Measurements from ENCODE around the gene HEG1.
A peak's percentile ranks its signal among the peaks of the same experiment; 100 is the strongest.

The HEG1 gene

GRCh38 chr3:124974691-124975090 is 81.1 kb downstream of the HEG1 start:
- Histone ChIP-seq H3K9ac (ENCODE audit: low read length) (no peak overlapping the region), H3K4me1 (ENCODE audit: low read length) (peaks cover 8% of the 10 kb centered on the region), H2AFZ (ENCODE audit: low read length) (no peak overlapping the region), H3K79me2 (ENCODE audit: low read length) (no peaks in the 10 kb centered on the region), H3K9me3 (replicated peaks; ENCODE audit: insufficient read depth, low read length) (no peaks in the 10 kb centered on the region), H3K36me3 (replicated peaks; ENCODE audit: insufficient read depth, low read length) (no peaks in the 10 kb centered on the region), H3K27ac (ENCODE audit: low read length) (no peak overlapping the region), H3K4me2 (ENCODE audit: low read depth, low read length) (no peak overlapping the region), H3K27me3 (replicated peaks; ENCODE audit: insufficient read depth, low read length) (no peaks in the 10 kb centered on the region), H3F3A (ENCODE audit: insufficient read depth, low read length) (no peaks in the 10 kb centered on the region), H3K9me2 (replicated peaks; ENCODE audit: insufficient read depth, low read length) (no peaks in the 10 kb centered on the region), H4K20me1 (ENCODE audit: insufficient read depth, low read length) (no peaks in the 10 kb centered on the region), H3K4me3 (ENCODE audit: low read length) (no peak overlapping the region)
- DNase-seq, result no peak
- TF ChIP-seq EZH2 (optimal IDR thresholded peaks at IDR 0.05; ENCODE audit: low read depth, low read length) (no peak), CTCF (IDR thresholded peaks at IDR 0.05; ENCODE audit: low read length) (no peak), EZH2phosphoT487 (IDR thresholded peaks at IDR 0.05; ENCODE audit: low read length) (no peak)

GRCh38 chr3:124973290-124973689 is 82.5 kb downstream of the HEG1 start:
- H3K36me3 ChIP-seq (replicated peaks; ENCODE audit: insufficient read depth, low read length), result no peaks in the 10 kb centered on the region
- H3F3A ChIP-seq (ENCODE audit: insufficient read depth, low read length), result no peaks in the 10 kb centered on the region
- no peak overlapping the region for H3K27ac ChIP-seq (ENCODE audit: low read length)
- no peaks in the 10 kb centered on the region for H3K79me2 ChIP-seq (ENCODE audit: low read length)
- no peaks in the 10 kb centered on the region for H3K9me2 ChIP-seq (replicated peaks; ENCODE audit: insufficient read depth, low read length)
- H3K4me1 ChIP-seq (ENCODE audit: low read length), result peaks cover 8% of the 10 kb centered on the region
- no peak overlapping the region for H2AFZ ChIP-seq (ENCODE audit: low read length)
- no peaks in the 10 kb centered on the region for H3K9me3 ChIP-seq (replicated peaks; ENCODE audit: insufficient read depth, low read length)
- H3K27me3 ChIP-seq (replicated peaks; ENCODE audit: insufficient read depth, low read length), result no peaks in the 10 kb centered on the region
- no peak overlapping the region for H3K9ac ChIP-seq (ENCODE audit: low read length)
- peak overlapping the region; percentile 17; the same call in 1 of the 2 replicates for H3K4me2 ChIP-seq (ENCODE audit: low read depth, low read length)
- no peak overlapping the region for H3K4me3 ChIP-seq (ENCODE audit: low read length)
- no peak for TF ChIP-seq EZH2 (optimal IDR thresholded peaks at IDR 0.05; ENCODE audit: low read depth, low read length)
- no peak for TF ChIP-seq CTCF (IDR thresholded peaks at IDR 0.05; ENCODE audit: low read length)
- no peak for TF ChIP-seq EZH2phosphoT487 (IDR thresholded peaks at IDR 0.05; ENCODE audit: low read length)
- no peaks in the 10 kb centered on the region for H4K20me1 ChIP-seq (ENCODE audit: insufficient read depth, low read length)
- DNase-seq, result peak; percentile 76

DNA sequence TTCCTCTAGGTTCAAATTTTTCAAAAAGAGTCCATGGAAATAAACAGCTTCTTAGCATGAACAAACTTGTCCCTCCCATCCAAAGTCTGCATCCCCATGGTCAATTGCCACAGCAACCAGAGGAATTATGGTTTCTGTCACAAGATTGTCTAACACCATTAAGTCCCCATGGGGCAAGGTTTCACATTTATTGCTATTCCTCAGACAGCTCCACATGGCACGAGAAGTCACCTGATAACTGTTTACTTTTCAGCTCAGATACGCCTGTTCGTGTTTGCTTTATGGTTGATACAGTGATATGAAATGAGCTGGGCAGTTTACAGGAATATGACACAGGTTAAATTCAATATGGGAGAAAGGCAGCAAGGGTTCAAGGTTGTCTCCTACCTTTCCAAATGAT is 83.3 kb downstream of the HEG1 start:
- H3K4me3 ChIP-seq (ENCODE audit: low read length), result no peak overlapping the region
- peaks cover 8% of the 10 kb centered on the region for H3K4me1 ChIP-seq (ENCODE audit: low read length)
- H3K4me2 ChIP-seq (ENCODE audit: low read depth, low read length), result no peak overlapping the region
- H3K36me3 ChIP-seq (replicated peaks; ENCODE audit: insufficient read depth, low read length), result no peaks in the 10 kb centered on the region
- no peak for DNase-seq
- no peaks in the 10 kb centered on the region for H3F3A ChIP-seq (ENCODE audit: insufficient read depth, low read length)
- H3K9me3 ChIP-seq (replicated peaks; ENCODE audit: insufficient read depth, low read length), result no peaks in the 10 kb centered on the region
- no peak overlapping the region for H3K27ac ChIP-seq (ENCODE audit: low read length)
- H4K20me1 ChIP-seq (ENCODE audit: insufficient read depth, low read length), result no peaks in the 10 kb centered on the region
- no peak overlapping the region for H3K9ac ChIP-seq (ENCODE audit: low read length)
- no peak for TF ChIP-seq CTCF (IDR thresholded peaks at IDR 0.05; ENCODE audit: low read length)
- TF ChIP-seq EZH2phosphoT487 (IDR thresholded peaks at IDR 0.05; ENCODE audit: low read length), result no peak
- no peak overlapping the region for H2AFZ ChIP-seq (ENCODE audit: low read length)
- no peaks in the 10 kb centered on the region for H3K79me2 ChIP-seq (ENCODE audit: low read length)
- no peaks in the 10 kb centered on the region for H3K27me3 ChIP-seq (replicated peaks; ENCODE audit: insufficient read depth, low read length)
- H3K9me2 ChIP-seq (replicated peaks; ENCODE audit: insufficient read depth, low read length), result no peaks in the 10 kb centered on the region
